ENCODE measurements around the gene GNG7.
"Not testable (repeated sequence)": the region's sequence is repeated elsewhere in the genome, so short reads cannot be mapped to it uniquely, and the experiment has no call there.

GNG7 gene

GRCh38 chr19:2551172-2551863 lies 151.2 kb downstream of the GNG7 start:
- no peak for DNase-seq (ENCODE audit: low read depth in 2 of 2)

DNA sequence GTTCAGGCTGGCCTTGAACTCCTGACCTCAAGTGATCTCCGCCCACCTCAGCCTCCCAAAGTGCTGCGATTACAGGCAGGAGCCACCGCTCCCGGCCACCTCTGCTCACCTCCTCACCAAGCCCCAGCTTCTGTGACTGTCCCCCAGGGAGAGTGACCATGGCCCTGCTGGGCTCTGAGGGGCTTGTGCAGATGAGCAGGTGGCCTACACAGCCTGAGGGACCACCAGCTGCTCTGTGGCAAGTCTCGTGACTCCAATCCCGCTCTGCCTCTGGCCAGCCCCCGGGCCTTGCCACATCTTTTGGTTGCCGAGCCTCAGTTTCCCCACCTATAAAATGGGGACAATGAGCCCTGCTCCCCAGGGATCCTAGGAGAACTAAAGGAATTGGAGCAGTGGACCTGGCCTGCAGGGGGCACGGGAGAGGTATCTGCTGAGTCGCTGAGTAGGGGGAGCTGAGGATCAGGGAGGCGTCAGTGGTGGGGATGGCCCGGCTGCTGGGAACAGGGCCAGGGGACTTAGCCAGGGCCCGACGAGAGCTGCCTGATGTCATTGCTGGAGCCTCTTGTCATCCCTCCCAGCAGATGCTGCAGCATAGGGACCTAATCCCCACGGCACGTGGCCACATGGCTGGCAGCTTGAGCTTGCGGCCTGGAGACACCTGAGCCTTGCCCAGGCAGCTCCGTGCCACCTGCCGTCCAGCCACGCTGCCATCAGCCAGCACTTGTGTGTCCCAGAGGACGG lies 151.9 kb downstream of the GNG7 start:
- DNase-seq (ENCODE audit: low read depth in 2 of 2): no peak

DNA sequence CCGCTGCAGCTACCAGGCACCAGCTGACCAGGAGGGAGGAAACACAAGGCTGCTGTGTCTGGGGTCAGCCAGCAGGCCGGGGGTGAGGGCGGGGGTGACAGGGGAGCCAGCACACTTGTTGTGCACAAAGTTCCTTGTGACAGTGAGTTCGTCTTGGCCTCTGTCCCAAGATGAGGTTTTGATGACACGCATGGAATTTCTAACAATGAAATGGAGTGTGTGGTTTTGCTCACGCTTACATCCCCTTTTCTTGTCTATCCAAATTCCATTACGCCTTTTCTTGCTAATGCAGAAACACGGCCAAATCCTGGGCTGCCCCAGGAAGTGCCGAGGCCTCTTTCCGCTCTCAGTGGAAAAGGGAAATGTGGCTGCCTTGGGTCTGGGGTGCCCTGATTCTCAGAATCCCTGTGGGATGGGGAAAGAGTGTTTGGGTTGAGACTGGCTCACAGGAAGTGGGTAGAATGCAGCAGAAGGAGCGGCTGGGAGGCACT lies 152.7 kb downstream of the GNG7 start:
- no peak for DNase-seq (ENCODE audit: low read depth in 2 of 2)

- no peak for DNase-seq (ENCODE audit: low read depth in 2 of 2)
Measured at GRCh38 chr19:2548966-2549365, 153.5 kb downstream of the GNG7 start.

DNA sequence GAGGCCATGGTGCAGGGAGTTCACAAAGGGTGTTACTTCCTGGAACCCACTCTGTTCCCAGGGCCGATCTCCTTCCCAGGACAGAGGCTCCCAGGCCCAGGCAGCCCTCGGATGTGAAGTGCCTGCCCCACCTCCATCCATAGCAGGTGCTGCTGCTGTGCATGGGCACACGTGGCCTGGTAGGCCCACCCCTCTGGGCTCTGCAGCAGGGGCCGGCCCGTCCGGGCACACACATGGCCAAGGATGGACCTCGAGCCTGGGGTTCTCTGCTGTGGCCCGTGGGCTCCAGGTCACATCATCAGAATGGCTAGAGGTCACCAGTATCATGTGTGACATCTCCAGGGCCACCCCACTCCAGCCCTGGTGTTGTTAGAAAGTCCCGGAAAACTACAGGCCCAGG lies 154.8 kb downstream of the GNG7 start:
- no peak for DNase-seq (ENCODE audit: low read depth in 2 of 2)

GRCh38 chr19:2547033-2547680 lies 155.3 kb downstream of the GNG7 start:
- DNase-seq (ENCODE audit: low read depth in 2 of 2): no peak

DNA sequence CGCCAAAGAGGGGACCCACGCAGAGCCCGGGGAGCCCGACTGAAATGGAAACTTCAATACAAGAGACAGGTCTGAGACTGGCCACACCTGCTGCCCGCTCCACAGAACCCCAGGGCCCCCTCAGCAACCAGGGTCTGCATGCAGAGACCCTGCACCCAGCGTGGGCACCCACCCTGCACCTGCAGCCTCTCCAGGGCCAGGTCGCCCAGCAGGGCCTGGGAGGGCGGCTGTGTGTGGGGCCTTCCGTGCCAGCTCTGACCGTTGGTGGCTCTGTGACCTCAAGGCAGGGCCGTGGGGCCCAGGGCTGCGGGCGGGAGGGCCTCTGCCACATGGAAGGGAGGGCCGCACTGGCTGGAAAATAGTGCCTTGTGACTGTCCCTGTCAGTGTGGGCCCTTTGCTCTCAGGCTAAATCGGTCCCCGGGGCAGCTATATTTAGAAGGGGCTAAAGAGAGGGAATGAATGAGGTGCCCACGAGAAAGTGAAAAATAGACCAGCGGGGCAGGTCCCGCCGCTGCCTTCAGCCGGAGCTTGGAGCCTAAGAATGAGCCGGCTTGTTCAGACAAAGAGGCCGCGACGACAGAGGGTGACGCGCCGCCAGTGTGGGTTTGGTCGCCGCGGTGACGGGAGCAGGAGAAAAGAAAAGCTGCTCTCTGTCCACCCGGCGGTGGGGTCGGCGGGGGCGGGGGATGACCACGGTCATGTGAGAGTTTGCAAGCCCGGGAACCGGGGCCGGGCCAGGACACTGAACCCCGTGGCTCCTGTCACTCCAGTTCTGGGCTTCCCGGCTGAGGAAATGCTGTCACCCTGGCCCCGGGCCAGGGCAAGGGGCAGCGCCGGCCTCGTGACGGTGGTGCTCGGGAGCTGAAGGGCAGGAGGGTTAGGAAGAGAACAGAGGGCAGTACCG lies 156.1 kb downstream of the GNG7 start:
- no peak for DNase-seq (ENCODE audit: low read depth in 2 of 2)

DNA sequence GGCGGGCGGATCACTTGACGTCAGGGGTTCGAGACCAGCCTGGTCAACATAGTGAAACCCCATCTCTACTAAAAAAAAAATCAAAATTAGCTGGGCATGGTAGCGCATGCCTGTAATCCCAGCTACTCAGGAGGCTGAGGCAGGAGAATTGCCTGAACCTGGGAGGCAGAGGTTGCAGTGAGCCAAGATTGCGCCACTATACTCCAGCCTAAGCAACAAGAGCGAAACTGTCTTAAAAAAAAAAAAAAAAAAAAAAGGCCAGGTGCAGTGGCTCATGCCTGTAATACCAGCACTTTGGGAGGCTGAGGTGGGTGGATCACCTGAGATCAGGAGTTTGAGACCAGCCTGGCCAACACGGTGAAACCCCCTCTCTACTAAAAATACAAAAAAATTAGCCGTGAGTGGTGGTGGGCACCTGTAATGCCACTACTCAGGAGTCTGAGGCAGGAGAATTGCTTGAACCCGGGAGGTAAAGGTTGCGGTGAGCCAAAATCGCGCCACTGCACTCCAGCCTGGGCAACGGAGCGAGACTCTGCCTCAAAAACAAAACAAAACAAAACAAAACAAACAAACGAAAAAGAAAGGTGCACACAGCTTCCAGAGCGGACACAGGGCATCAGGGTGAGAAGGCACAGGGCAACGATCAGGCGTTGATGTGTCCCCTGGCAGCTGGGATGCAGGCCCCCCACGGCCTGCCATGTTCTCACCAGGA lies 156.9 kb downstream of the GNG7 start:
- not testable (repeated sequence) for DNase-seq (ENCODE audit: low read depth in 2 of 2)

DNA sequence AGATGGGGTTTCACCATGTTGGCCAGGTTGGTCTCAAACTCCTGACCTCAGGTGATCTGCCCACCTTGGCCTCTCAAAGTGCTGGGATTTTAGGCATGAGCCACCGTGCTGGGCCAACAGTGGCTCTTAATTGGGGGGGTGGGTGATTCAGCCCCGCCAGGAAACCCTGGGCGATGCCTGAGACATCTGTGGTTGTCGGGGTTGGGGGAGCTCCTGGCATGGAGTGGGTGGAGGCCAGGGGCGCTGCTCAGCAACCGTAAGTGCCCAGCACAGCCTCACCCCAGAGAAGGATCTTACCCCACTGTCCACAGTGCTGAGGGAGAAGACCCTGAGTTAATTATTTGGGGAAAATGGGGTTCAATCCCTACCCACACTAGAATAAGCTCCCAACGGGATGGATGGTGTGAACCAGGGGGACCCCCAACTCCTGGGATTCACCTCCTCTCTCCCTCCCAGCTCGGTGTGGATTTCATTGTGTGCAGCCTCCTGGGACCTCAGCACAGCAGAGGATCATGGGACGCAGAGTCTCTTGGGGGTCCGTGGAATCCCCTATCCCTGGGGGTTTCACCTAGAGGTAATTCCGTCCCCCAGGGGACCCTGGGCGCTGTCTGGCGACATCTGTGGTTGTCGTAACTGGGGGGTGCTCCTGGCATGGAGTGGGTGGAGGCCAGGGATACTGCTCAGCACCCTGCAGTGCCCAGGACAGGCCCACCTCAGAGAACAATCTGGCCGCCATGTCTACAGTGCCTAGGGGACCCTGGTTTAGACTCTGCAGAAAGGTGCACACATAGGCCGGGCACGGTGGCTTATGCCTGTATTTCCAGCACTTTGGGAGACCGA lies 157.7 kb downstream of the GNG7 start:
- no peak for DNase-seq (ENCODE audit: low read depth in 2 of 2)

GRCh38 chr19:2543463-2544442 lies 158.7 kb downstream of the GNG7 start:
- peak; percentile 54 to 65 for DNase-seq (ENCODE audit: low read depth in 2 of 2)

DNA sequence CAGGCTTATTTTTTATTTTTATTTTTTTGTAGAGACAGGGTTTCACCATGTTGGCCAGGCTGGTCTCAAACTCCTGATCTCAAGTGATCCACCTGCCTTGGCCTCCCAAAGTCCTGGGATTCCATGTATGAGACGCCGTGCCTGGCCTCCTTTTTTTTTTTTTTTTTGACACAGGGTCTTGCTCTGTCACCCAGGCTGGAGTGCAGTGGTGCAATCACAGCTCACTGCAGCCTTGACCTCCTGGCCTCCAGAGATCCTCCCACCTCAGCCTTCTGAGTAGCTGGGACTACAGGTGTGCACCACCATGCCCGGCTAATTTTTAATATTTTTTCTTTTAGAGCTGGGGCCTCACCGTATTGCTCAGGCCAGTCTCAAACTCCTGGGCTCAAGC lies 159.4 kb downstream of the GNG7 start:
- not testable (repeated sequence) for DNase-seq (ENCODE audit: low read depth in 2 of 2)

DNA sequence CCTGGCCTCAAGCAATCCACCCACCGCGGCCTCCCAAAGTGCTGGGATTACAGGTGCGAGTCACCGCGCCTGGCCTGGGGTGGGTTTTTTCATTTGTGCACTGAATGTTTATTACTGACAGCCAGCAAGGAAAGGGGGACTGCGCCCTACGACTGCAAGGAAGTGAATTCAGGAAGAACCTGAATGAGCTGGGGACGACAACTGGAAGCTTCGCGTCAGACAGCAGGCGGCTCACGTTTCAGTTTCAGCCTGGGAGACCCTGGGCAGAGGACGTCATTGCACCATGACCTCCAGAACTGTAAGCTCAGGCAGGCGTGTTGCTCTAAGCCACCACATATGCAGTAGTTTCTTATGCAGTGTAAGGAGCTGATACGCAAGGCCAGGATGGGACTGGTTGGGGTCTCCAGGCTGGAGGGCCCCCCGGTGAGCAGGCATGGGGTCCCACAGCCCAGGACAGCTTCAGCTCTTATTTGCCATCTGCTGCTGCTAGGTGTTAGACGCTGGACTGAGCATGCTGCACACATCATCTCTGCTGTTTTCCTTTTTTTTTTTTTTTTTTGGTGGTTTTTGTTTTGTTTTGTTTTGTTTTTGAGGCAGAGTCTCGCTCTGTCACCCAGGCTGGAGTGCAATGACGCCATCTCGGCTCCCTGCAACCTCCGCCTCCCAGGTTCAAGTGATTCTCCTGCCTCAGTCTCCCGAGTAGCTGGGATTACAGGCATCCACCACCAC lies 160.0 kb downstream of the GNG7 start:
- DNase-seq (ENCODE audit: low read depth in 2 of 2): no peak

DNA sequence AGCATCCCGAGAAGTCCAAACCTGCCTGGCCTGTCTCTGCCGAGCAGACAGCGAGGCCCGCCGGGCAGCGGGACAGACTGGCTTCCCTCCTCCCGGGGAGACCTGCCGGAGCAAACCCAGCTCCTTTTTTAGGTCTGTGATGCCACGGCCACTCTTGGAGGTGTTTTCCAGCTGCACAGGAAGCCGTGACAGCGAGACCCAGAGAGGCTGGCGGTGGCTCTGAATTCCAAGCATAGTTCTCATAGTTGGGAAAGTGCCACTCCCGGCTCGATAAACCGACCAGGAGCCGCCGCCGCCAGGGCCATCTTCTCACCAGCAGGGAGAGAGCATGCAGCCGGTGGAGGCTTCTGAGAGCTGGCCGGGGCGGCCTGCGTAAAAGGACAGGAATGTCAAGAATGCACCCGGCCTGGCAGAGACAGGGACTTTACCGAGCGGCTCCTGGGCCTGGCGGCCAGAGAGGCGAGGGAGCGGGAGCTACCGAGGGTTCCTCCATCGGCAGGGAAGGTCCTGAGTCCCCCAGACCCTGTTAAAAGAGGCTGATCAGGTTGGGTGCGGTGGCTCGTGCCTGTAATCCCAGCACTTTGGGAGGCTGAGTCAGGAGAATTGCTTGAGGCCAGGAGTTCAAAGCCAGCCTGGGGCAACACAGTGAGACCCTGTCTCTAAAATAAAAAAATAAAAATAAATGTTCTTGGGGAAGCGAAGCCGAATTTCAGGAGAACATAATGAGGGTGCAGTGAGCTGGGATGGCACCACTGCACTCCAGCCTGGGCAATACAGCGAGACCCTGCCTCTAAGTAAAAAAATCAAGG lies 161.6 kb downstream of the GNG7 start:
- DNase-seq (ENCODE audit: low read depth in 2 of 2): no peak

DNA sequence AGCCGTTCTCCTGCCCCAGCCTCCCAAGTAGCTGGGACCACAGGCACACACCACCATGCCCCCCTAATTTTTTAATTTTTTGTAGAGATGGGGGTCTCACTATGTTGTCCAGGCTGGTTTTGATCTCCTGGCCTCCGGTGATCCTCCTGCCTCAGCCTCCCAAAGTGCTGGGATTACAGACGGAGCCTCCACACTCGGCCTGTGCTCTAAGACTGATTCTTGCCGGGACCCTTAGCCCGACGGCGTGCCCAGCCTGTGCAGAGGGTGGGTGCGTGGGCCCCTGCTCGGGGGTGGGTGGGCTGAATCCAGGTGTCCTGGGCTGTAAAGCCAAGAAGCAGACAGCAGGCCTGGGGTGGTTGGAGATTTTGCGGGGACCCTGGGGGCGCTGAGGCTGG lies 162.2 kb downstream of the GNG7 start:
- no peak for DNase-seq (ENCODE audit: low read depth in 2 of 2)

- no peak for DNase-seq (ENCODE audit: low read depth in 2 of 2)
Measured at GRCh38 chr19:2538096-2538757, 164.3 kb downstream of the GNG7 start.

GRCh38 chr19:2537584-2537983 lies 164.9 kb downstream of the GNG7 start:
- DNase-seq (ENCODE audit: low read depth in 2 of 2): peak; percentile 24 to 38

DNA sequence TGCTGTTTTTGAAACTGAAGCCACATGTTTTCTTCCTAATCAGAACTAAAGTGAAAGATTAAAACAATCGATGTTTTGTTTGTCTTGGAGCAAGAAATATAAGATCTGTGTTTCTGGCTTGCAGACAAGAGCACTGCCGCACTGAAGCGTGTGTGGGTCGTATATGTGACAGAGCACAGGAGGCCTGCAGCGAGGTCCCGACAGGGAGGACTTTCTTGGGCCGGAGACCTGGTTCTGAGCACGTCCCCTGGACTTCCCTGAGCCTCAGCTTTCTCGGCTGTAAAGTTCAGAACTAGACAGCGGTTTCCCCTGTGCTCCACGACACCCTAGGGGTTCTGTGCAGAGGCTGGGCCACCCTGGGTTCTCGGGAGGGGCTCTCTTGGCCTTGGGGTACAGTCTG lies 166.0 kb downstream of the GNG7 start:
- DNase-seq (ENCODE audit: low read depth in 2 of 2): no peak

Measured in stimulated activated CD8-positive, alpha-beta memory T cell treated with anti-CD3 and anti-CD28 coated beads, Interleukin-15, amount 100 ng/mL, for 48 hours (primary cell).